ENCODE data around the gene ITPR3. TPM values are rescaled to one million over a fixed set of nuclear protein-coding genes. Genes with fewer than 3 reads are reported as not detected.

The ITPR3 gene
- polyA plus RNA-seq, 1 donor (not counting 4 experiments of a cell fraction or from before 2014, with no cell fraction given), result 43.3 TPM

- Histone ChIP-seq H2AFZ (ENCODE audit: control insufficient read depth, low read length) (no peak overlapping the region), H3K9ac (ENCODE audit: control insufficient read depth, extremely low read depth, insufficient read depth, low read length) (no peak overlapping the region), H3K4me3 (ENCODE audit: control insufficient read depth in 2 of 3, extremely low read depth in 1 of 3, insufficient read depth in 2 of 3, low read depth in 1 of 3, low read length in 3 of 3) (no peak overlapping the region), H3K9me3 (ENCODE audit: control insufficient read depth, low read depth, low read length) (no peaks in the 10 kb centered on the region), H3K9me1 (ENCODE audit: control insufficient read depth, extremely low read depth, insufficient read depth, low read length) (no peaks in the 10 kb centered on the region), H4K20me1 (ENCODE audit: control insufficient read depth, extremely low read depth, insufficient read depth, low read length) (no peaks in the 10 kb centered on the region), H3K4me2 (ENCODE audit: control insufficient read depth, extremely low read depth, insufficient read depth, low read depth, low read length) (no peak overlapping the region), H3K79me2 (ENCODE audit: control insufficient read depth, insufficient read depth, low read length) (no peaks in the 10 kb centered on the region), H3K27ac (ENCODE audit: control insufficient read depth, insufficient read depth, low read length) (no peak overlapping the region), H3K4me1 (ENCODE audit: control insufficient read depth, extremely low read depth, insufficient read depth, low read length) (peaks cover 35% of the 10 kb centered on the region), H3K27me3 (ENCODE audit: control insufficient read depth, extremely low read depth, insufficient read depth, low read length) (peaks cover 7% of the 10 kb centered on the region), H3K36me3 (ENCODE audit: control insufficient read depth in 2 of 2, extremely low read depth in 1 of 2, insufficient read depth in 2 of 2, low read length in 2 of 2) (no peaks in the 10 kb centered on the region)
- TF ChIP-seq CTCF (optimal IDR thresholded peaks at IDR 0.05 in 1 of 3, IDR thresholded peaks at IDR 0.05 in 1 of 3, conservative IDR thresholded peaks at IDR 0.05 in 1 of 3; ENCODE audit: extremely low read depth in 1 of 3, insufficient read depth in 2 of 3, low read length in 3 of 3), result no peak
- no peak for TF ChIP-seq EZH2 (IDR thresholded peaks at IDR 0.05; ENCODE audit: low read length)
- DNase-seq (ENCODE audit: low read depth, low spot score) (no peak), FAIRE-seq (no peak)
- dilution Hi-C loops (cut with MboI; ENCODE audit: extremely low pct_ligation_motif_present, low sequenced_read_pairs), result no loop called here
These were observed 99.9 kb downstream of the ITPR3 start for GRCh38 chr6:33720998-33721397.

GRCh38 chr6:33721508-33721907 lies 100.4 kb downstream of the ITPR3 start:
- dilution Hi-C loops (cut with MboI; ENCODE audit: extremely low pct_ligation_motif_present, low sequenced_read_pairs), result no loop called here

More at GRCh38 chr6:33721508-33721907, 100.4 kb downstream of the ITPR3 start:
- Histone ChIP-seq H3K9ac (ENCODE audit: control insufficient read depth, extremely low read depth, insufficient read depth, low read length) (no peak overlapping the region), H3K27ac (ENCODE audit: control insufficient read depth, insufficient read depth, low read length) (no peak overlapping the region), H3K4me1 (ENCODE audit: control insufficient read depth, extremely low read depth, insufficient read depth, low read length) (peaks cover 30% of the 10 kb centered on the region), H3K4me3 (ENCODE audit: control insufficient read depth in 2 of 3, extremely low read depth in 1 of 3, insufficient read depth in 2 of 3, low read depth in 1 of 3, low read length in 3 of 3) (no peak overlapping the region), H3K4me2 (ENCODE audit: control insufficient read depth, extremely low read depth, insufficient read depth, low read depth, low read length) (no peak overlapping the region), H3K9me1 (ENCODE audit: control insufficient read depth, extremely low read depth, insufficient read depth, low read length) (no peaks in the 10 kb centered on the region), H3K79me2 (ENCODE audit: control insufficient read depth, insufficient read depth, low read length) (no peaks in the 10 kb centered on the region), H3K36me3 (ENCODE audit: control insufficient read depth in 2 of 2, extremely low read depth in 1 of 2, insufficient read depth in 2 of 2, low read length in 2 of 2) (no peaks in the 10 kb centered on the region), H4K20me1 (ENCODE audit: control insufficient read depth, extremely low read depth, insufficient read depth, low read length) (no peaks in the 10 kb centered on the region), H3K9me3 (ENCODE audit: control insufficient read depth, low read depth, low read length) (no peaks in the 10 kb centered on the region), H3K27me3 (ENCODE audit: control insufficient read depth, extremely low read depth, insufficient read depth, low read length) (peaks cover 9% of the 10 kb centered on the region), H2AFZ (ENCODE audit: control insufficient read depth, low read length) (no peak overlapping the region)
- no peak for DNase-seq (ENCODE audit: low read depth, low spot score)
- TF ChIP-seq CTCF (optimal IDR thresholded peaks at IDR 0.05 in 1 of 3, IDR thresholded peaks at IDR 0.05 in 1 of 3, conservative IDR thresholded peaks at IDR 0.05 in 1 of 3; ENCODE audit: extremely low read depth in 1 of 3, insufficient read depth in 2 of 3, low read length in 3 of 3) (no peak), EZH2 (IDR thresholded peaks at IDR 0.05; ENCODE audit: low read length) (no peak)
- no peak for FAIRE-seq

Data from keratinocyte (primary cell).